ENCODE data around the gene TLR7.

TLR7 gene

GRCh38 chrX:12934850-12935249, 68.0 kb downstream of the TLR7 start:
- no peak for DNase-seq

- DNase-seq = no peak
Observed at GRCh38 chrX:12936947-12937346, 70.1 kb downstream of the TLR7 start.

Data from suppressor macrophage treated with lipopolysaccharide for 4 hours (primary cell).